ENCODE results near the gene HOXD13. TPM values are rescaled to one million over a fixed set of nuclear protein-coding genes. Genes with fewer than 3 reads are reported as not detected.

Gene HOXD13
- total and polyA plus RNA-seq, 2 donors (not counting 1 experiment from before 2014, with no cell fraction given): not detected

DNA sequence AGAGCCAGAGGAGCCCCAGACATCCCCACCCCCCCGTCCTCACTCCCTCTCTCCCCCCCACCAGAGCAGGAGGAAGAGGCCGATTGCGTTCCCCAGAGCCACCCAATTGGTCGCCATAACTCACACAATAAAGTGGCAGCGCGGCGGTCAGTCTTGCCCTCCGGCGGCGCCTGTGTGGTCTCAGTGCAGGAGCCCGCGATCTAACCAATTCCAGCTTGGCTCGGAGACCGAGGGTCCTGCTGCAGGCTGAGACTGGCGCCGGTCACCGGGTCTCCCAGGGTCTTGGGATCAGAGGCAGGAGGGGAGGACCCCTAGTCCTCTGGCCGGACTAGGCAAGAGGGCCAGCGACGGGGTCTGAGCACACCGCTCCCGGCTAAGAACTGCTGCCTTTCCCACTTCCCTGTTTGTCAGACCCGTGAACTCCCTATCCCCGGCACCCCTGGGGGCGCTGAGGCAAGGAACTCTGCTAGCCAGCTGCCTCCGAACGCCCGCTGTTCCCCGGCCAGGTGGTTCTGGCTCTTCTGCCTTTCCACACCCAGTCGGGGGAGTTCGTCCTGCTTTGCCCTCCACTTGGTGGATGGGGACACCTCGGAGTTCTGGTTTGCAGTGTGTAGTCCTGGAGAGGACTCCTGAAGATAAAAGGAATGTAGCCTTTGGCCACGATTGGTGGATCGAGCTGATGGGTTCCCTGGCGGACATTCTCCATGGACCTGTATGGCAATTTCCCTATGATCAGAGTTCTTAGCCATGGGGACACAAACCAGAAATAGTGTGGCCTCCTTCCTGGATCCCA is 6.0 kb downstream of the HOXD13 start:
- H3K4me3 Mint-ChIP-seq: no peak overlapping the region
- Histone ChIP-seq H3K79me2 (ENCODE audit: control insufficient read depth, insufficient read depth, low read length) (no peaks in the 10 kb centered on the region), H4K20me1 (ENCODE audit: control insufficient read depth, insufficient read depth, low read length, poor library complexity, severe bottlenecking) (no peaks in the 10 kb centered on the region), H3K9ac (ENCODE audit: low read length) (no peak overlapping the region), H2AFZ (ENCODE audit: insufficient read depth, low read depth, low read length, poor library complexity, severe bottlenecking) (no peak overlapping the region), H3K4me1 (ENCODE audit: control insufficient read depth in 2 of 2, insufficient read depth in 2 of 2, low read length in 2 of 2) (peaks cover 18 to 33% of the 10 kb centered on the region in 2 donors), H3K4me3 (ENCODE audit: control extremely low read depth in 1 of 5, extremely low read depth in 1 of 5, insufficient read depth in 1 of 5, low read depth in 2 of 5, low read length in 4 of 5) (no peak overlapping the region), H3K27me3 (replicated peaks in 1 of 4; ENCODE audit: control extremely low read depth in 1 of 4, control insufficient read depth in 3 of 4, insufficient read depth in 4 of 4, low read length in 3 of 4) (peaks cover 0 to 96% (median 77%) of the 10 kb centered on the region in 4 experiments), H3K36me3 (replicated peaks in 1 of 2; ENCODE audit: control extremely low read depth in 1 of 2, control insufficient read depth in 1 of 2, extremely low read depth in 1 of 2, insufficient read depth in 2 of 2, low read length in 1 of 2) (no peaks in the 10 kb centered on the region), H3K27ac (ENCODE audit: low read length in 2 of 2) (no peak overlapping the region), H3K9me3 (ENCODE audit: control extremely low read depth in 1 of 3, control insufficient read depth in 2 of 3, insufficient read depth in 1 of 3, low read length in 2 of 3) (peaks cover 0 to 42% (median 2%) of the 10 kb centered on the region in 3 donors), H3K4me2 (replicated peaks; ENCODE audit: low read depth, low read length, poor library complexity, severe bottlenecking) (no peak overlapping the region)
- no peak overlapping the region for H3K27ac Mint-ChIP-seq
- WGBS (ENCODE audit: insufficient coverage): 14% methylated on average over 33 of the region's 35 CpGs
- TF ChIP-seq EZH2 (IDR thresholded peaks at IDR 0.05; ENCODE audit: borderline replicate concordance, insufficient read depth, low read depth, low read length, poor library complexity, severe bottlenecking): no peak
- TF ChIP-seq, protein P1, sequence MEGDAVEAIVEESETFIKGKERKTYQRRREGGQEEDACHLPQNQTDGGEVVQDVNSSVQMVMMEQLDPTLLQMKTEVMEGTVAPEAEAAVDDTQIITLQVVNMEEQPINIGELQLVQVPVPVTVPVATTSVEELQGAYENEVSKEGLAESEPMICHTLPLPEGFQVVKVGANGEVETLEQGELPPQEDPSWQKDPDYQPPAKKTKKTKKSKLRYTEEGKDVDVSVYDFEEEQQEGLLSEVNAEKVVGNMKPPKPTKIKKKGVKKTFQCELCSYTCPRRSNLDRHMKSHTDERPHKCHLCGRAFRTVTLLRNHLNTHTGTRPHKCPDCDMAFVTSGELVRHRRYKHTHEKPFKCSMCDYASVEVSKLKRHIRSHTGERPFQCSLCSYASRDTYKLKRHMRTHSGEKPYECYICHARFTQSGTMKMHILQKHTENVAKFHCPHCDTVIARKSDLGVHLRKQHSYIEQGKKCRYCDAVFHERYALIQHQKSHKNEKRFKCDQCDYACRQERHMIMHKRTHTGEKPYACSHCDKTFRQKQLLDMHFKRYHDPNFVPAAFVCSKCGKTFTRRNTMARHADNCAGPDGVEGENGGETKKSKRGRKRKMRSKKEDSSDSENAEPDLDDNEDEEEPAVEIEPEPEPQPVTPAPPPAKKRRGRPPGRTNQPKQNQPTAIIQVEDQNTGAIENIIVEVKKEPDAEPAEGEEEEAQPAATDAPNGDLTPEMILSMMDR (IDR thresholded peaks at IDR 0.05): no peak
- ChIA-PET CTCF (interaction anchor here (1.0 to 4.7 kb wide), 5 partner anchors 29 to 1050 kb away, joined by 3 to 72 read pairs (median 4); partner anchors contain the start of gene HOXD3), POLR2A (no interaction called here)
- H3K4me1 Mint-ChIP-seq: peaks cover 20% of the 10 kb centered on the region
- intact Hi-C loops (cut with micrococcal nuclease): loop anchor here (10.0 kb wide), 1 partner anchor 1764 kb away; the partner anchor contains the start of gene SP9
- H3K27me3 Mint-ChIP-seq: peaks cover 84% of the 10 kb centered on the region
- DNase-seq: peak; percentile 16
- no peaks in the 10 kb centered on the region for H3K9me3 Mint-ChIP-seq (ENCODE audit: insufficient read depth)
- no peak for ATAC-seq (ENCODE audit: low read depth)

Data from B cell (primary cell).